Stimulated activated CD4-positive, alpha-beta T cell treated with anti-CD3 and anti-CD28 coated beads, Interleukin-15, amount 100 ng/mL, for 24 hours (primary cell): ENCODE data around the gene SLC12A7.

Experiments
- DNase-seq: peaks from one replicate; pipeline ENCODE4 v3.0.0-alpha.2; 2020

SLC12A7 gene

GRCh38 chr5:1047332-1047965, 64.4 kb downstream of the SLC12A7 start:
- DNase-seq, result no peak

GRCh38 chr5:1045960-1046560, 65.8 kb downstream of the SLC12A7 start:
- no peak for DNase-seq

DNA sequence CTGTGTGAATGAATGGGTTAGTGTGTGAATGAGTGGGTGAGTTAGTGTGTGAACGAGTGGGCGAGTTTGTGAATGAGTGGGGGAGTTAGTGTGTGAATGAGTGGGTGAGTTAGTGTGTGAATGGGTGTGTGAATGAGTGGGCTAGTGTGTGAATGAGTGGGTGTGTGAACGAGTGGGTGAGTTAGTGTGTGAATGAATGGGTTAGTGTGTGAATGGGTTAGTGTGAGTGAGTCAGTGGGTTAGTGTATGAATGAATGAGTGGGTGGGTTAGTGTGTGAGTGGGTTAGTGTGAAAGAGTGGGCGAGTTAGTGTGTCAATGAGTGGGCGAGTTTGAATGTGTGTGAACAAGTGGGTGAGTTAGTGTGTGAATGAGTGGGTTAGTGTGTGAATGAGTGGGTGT, 67.7 kb downstream of the SLC12A7 start:
- DNase-seq, result no peak

DNA sequence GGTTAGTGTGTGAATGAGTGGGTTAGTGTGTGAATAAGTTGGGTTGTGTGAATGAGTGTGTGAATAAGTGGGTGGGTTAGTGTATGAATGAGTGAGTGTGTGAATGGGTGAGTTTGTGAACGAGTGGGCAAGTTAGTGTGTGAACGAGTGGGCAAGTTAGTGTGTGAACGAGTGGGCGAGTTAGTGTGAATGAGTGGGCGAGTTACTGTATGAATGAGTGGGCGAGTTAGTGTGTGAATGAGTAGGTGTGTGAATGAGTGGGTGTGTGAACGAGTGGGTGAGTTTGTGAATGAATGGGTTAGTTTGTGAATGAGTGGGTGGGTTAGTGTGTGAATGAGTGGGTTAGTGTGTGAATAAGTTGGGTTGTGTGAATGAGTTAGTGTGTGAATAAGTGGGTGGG, 68.5 kb downstream of the SLC12A7 start:
- DNase-seq, result no peak

DNA sequence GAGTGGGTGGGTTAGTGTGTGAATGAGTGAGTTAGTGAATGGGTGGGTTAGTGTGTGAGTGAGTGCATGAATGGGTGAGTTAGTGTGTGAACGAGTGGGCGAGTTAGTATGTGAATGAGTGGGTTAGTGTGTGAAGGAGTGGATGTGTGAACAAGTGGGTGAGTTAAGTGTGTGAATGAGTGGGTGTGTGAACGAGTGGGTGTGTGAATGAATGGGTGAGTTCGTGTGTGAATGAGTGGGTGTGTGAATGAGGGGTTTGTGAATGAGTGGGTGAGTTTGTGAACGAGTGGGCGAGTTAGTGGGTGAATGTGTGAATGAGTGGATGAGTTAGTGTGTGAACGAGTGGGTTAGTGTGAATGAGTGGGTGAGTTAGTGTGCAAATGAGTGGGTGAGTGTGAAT, 69.2 kb downstream of the SLC12A7 start:
- no peak for DNase-seq

GRCh38 chr5:1041225-1042143, 70.4 kb downstream of the SLC12A7 start:
- no peak for DNase-seq

GRCh38 chr5:1040571-1040970, 71.3 kb downstream of the SLC12A7 start:
- no peak for DNase-seq

DNA sequence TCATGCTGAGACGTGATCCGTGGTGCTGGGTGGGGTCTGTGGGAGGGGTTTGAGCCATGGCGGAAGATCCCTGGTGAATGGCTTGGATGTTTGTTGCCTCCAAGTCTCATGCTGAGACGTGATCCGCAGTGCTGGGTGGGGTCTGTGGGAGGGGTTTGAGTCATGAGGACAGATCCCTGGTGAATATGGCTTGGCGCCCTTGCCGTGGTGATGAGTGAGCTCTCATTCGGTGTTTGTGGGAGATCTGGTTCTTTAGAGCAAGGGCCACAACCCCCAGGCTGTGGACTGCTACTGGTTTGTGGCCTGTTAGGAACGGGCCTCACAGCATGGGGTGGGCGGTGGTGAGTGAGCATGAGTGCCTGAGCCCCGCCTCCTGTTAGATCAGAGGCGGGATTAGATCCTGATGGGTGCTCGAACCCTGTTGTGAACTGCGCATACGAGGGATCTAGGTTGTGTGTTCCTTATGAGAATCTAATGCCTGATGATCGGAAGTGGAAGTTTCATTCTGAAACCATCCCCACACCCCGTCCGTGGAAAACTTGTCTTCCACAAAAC, 72.1 kb downstream of the SLC12A7 start:
- no peak for DNase-seq

DNA sequence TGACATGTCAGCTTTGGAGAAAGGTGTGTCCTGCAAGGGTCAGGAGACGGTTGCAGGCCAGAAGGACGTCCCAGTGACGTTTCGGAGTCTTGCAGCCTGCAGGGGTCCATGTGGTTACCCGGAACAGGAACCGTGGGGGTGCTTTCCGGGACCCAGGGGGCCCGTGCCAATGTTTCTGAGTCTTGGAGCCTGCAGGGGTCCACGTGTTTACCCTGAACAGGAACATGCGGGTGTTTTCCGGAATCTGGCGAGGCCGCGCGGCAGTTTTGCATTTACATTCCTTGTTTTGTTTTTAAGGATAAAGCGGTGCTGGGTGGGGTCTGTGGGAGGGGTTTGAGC, 72.7 kb downstream of the SLC12A7 start:
- DNase-seq, result no peak

DNA sequence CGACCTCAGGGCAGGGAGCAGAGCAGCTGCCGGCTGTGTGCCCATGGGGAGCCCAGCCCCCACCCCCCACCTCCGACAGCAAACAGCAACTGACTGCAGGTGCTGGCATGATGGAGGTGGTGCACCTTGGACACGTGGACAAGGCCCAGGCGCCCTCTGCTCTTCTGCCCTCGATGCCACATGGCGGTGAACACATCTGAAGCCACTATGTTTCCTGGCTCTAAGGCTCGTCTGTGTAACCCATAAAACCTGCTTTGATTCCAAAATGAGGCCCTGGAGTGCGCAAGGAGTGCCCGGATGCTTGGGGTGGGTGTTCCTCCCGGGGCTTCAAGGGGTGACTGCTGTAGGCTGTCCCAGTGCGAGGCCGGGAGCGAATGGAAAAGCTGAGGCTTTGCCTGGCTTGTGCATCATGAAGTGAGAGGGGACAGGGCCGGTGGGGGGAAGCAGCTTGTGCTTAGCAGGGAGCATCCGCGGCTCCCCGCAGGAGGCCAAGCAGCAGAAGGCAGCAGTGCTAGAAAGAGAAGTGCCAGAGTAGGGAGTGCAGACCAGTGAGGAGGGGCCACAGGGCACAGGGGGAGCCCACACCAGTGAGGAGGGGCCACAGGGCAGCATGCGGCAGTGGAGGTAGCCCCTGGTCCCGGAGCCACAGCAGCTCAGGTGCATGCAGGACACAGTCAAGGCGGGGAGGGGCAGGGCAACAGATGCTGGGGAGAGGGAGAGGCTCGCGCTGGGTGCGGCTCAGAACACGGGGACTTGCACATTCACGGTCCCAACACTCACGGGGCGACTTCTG, 73.2 kb downstream of the SLC12A7 start:
- no peak for DNase-seq

DNA sequence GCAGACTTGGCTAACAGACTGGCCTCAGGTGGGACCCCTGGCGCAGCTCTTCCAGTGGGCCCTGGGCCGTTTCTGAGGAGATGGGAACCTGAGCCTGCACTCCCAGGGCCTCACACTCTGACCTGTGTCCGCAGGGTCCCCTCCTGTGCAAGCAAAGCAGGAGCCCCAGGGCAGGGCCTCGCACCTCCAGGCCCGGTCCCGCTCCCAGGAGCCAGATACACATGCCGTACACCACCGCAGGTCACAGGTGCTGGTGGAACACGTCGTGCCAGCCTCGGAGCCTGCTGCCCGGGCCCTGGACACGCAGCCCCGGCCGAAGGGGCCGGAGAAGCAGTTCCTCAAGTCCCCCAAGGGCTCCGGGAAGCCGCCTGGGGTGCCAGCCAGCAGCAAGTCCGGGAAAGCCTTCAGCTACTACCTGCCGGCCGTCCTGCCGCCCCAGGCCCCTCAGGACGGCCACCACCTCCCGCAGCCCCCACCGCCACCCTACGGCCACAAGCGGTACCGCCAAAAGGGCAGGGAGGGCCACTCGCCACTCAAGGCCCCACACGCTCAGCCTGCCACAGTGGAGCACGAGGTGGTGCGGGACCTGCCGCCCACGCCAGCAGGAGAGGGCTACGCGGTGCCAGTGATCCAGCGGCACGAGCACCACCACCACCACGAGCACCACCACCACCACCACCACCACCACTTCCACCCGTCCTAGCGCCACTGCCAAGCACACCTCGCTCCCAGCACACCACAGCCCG, 74.0 kb downstream of the SLC12A7 start:
- DNase-seq, result no peak

DNA sequence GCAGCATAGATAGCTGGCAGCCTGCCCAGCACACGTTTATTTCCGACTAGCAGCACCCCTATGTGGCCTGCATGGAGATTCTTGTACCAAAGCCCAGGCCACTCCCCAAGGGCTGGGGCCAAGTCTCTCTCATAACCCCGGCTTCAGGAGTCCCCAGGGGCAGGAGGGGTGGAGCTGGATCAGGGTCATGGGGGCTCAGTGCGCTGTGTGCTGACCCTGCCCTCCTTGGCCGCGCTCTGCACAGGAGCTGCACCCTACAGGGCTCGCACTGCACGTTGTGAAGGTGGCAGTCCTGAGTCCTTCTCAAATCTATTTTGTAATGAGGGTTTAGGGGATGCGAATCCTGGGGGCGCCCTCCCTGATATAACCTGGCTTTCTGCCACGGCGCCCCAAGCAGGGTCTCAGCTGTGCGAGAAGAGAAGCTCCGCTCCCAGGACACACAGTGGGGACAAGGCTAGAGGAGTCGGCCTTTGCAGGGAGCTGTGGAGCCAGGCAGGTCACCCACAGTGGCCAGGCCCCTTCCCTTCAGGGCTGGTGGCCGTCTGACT, 74.7 kb downstream of the SLC12A7 start:
- no peak for DNase-seq

- no peak for DNase-seq
These were observed 75.2 kb downstream of the SLC12A7 start for GRCh38 chr5:1036504-1037122.

- DNase-seq, result no peak
These were observed 76.2 kb downstream of the SLC12A7 start for GRCh38 chr5:1035421-1036405.

- no peak for DNase-seq
These were observed 76.9 kb downstream of the SLC12A7 start for GRCh38 chr5:1034986-1035385.

- DNase-seq, result no peak
These were observed 77.4 kb downstream of the SLC12A7 start for GRCh38 chr5:1034421-1034905.

DNA sequence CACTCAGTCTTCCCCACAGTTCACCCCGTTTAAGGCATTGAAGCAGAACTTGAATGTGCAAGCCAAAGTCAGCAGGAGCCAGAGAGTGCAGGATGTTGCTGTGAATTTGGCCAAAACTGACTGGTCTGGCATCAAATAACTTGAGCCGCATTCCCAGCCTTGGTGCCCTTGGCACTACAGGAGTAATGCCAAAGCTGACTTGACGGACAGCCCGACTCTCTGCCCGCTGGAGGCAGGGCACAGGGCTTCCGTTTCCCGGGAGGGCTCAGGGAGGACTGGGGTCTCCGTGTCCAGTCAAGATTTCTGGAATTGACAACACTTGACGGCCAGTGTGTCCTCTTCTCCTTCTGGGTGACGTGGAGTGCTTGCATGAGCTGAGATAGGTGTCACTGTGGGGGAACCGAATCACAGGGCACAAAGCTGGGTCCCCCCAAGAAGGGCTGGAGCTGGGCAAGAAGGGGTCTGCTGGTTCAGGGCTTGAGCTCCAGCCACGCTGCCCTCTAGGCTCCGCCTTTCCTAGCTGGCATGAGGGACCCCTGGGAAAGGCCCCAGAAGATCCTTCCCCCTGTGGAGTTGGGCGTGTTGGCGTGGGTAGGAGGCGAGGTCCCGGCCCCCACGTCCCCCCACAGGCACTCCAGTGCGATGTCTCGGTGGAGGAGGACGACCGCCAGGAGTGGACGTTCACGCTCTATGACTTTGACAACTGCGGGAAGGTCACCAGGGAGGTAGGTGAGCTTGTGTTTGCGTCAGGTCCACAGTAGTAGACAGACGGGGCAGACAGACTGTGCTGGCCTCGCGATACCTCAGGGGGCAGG, 78.0 kb downstream of the SLC12A7 start:
- DNase-seq, result no peak

DNA sequence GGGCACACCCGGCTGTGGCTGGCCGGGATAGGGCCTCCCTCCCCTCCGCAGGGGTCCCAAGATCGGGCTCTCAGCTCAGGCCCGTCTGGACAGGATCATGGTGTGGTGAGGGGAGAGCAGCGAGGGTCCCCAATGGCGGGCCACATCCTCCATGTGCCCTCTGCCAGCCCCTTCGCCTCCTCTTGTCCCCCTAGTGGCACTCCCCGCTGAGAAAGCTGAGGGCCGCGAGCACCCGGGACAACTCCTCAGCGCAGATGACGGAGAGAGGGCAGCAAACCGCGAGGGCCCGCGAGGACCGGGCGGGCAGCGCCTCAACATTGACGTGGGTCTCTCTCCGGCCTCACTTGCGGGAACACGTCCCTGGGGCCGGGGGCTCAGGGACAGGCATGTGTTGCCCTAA, 78.7 kb downstream of the SLC12A7 start:
- DNase-seq, result no peak

DNA sequence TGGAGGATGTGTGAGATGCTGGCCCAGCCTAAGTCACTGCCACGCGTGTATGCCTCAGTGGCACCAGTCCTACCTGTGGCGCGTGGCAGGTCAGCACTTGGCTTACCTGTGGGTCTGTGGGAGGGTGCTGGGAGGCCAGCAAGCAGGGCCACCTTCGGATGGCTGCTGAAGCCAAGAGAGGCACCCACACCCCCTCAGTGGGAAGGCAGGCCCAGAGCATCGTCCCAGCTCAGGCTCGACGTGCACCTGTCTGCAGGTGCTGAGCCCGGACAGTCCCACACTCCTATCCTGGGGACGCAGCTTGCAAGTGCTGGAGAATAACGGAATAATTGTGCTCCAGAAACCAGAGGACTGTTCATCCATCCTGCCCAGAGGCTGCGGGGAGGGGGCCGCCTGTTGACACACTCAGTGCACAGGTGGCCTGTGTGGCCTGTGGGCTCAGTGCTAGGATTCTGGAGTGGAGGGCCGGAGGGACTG, 79.3 kb downstream of the SLC12A7 start:
- no peak for DNase-seq
